ENCODE data around the gene SYTL3.

- TF ChIP-seq POLR2AphosphoS5 (IDR thresholded peaks at IDR 0.05; ENCODE audit: low read depth, low read length) (no peak), POLR2A (IDR thresholded peaks at IDR 0.05; ENCODE audit: low read depth, low read length) (no peak), SPI1 (IDR thresholded peaks at IDR 0.05; ENCODE audit: low read depth, low read length) (no peak), TAF1 (IDR thresholded peaks at IDR 0.05; ENCODE audit: low read depth, low read length) (no peak), POU2F2 (IDR thresholded peaks at IDR 0.05; ENCODE audit: low read depth, low read length) (no peak), PAX5 (IDR thresholded peaks at IDR 0.05; ENCODE audit: insufficient read depth, low read length, severe bottlenecking) (no peak)
These were observed 30.6 kb downstream of the SYTL3 start for GRCh38 chr6:158680481-158680880.
